Stimulated activated CD4-positive, alpha-beta T cell treated with anti-CD3 and anti-CD28 coated beads, Interleukin-12 subunit alpha, Interleukin-12 subunit beta, amount 100 ng/mL, for 4 hours (primary cell): ENCODE data around the gene CXXC4.

ENCODE experiments used
- DNase-seq: peaks from one replicate; pipeline ENCODE4 v3.0.0-alpha.2; 2020

Gene CXXC4

DNA sequence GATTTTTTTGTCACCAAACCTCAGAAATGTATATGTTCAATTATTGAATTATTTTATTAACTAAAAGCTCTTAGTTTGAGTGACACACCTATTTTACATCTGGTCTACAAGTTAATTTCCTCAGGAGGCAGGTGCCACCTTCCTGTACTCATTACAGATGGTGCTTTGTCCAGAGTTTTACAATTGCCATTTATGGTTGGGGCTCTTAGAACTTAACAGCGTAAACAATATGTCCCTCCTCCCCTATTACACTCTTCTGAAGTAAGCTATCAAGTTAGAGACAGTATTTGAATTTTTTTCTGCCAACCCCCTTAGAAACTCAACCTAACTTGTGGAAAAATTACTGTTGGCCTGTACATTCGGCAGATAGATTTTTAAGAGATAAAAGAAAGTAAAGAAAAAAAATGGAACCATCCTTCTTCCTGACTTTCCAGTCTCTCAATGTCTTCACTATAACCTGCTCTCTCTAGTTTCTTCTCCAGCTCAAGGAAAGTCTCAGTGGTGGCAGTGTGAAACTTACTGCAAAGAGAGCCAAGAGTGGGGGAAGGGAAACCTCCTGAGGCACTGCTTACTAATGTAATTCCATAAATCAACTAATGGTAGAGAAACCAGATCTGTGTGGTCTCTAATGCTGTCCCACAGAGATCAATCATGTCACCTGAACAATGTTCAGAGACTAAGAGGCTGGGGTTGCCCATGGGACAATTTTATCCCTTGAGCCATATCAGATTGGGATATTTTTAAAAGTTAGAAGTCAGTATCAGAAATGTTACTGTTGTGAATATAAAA, 7.8 kb downstream of the CXXC4 start:
- DNase-seq, result no peak

DNA sequence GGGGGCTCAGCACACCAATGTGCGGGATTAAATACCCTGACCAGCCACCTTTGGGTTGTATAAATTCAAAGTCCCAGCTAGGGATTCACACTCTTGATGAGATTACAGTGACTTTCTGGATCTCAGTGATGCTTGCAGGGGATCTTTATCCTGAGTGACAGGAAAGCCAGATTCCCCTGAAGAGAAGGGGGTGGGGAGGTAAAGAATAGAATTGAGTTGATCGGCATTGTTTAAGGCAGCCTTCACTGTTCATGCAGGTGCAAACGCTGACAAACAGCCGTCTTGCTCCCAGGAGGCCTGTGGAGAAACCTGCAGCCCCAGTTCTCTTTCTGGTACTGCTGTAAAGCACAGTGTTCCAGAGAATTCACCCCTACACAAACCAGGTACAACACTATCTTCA, 19.0 kb downstream of the CXXC4 start:
- no peak for DNase-seq

DNA sequence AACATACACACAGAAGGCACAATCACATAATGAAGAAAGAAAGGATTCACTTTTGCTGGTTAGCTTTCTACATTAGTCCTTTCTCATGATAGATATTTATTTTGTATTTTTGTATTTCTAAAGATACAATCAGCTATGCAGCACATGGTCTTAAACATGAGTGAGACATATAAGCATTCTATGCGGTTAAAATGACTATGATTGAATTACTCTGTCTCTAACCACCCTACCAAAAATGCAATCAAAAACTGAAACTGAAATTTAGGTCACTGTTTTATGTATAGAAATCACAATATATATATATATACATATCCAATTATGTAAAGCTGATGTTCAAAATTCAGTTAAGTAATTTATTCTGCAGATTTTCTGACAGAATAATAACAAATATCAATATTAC, 21.9 kb downstream of the CXXC4 start:
- DNase-seq, result no peak

DNA sequence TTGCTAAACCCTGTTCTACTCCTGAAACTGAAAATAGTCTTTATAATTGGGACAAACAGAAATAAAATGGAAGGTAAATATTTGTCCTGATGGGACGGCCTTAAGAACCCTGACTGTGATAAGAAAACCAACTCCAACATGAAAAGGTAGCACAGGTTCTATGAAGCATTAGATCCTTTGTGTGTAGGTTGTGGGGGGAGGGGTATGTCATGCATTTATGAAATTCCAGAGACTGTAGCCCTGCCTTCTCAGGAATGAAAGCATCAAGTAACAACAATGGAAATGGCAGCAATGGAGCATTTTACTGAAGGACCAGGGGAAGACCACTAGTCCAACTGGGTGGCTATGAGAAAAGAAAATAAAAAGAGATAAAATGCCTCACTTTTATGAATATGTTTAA, 23.9 kb downstream of the CXXC4 start:
- DNase-seq, result no peak

DNA sequence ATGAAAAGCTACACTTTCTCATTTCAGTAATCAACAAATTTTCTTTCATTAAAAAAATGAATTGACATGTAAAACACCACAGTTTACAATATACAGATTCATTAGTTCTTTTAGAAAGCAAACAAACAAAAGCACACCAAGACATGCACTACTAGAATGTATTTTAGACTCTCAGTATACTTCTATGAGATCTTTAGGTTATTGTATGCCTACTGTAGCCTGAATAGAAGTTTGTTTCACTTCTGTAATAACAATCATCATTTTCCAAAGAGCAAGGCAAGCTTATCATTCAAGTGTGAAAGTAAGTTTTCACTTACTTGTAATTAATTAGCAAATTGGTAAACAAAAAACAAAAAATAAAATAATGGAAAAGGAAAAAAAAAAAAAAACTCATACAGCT, 24.9 kb downstream of the CXXC4 start:
- no peak for DNase-seq

DNA sequence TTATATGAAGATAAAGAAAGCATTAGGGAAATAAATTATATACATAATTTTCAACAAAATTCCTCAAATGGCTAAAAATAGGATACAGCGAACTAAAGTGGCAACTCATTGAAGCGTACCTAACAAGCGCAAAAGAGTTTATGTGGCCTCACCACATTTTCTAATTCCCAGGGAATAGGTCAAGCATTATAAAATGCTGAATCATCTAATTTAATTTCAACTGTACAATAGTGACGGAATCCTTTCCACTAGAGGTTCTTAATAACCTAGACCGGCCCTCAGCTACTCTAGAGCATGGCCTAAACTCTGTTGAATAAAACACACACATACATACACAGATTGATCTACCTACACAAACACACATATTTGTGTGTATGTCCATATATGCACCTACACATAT, 29.1 kb downstream of the CXXC4 start:
- no peak for DNase-seq

DNA sequence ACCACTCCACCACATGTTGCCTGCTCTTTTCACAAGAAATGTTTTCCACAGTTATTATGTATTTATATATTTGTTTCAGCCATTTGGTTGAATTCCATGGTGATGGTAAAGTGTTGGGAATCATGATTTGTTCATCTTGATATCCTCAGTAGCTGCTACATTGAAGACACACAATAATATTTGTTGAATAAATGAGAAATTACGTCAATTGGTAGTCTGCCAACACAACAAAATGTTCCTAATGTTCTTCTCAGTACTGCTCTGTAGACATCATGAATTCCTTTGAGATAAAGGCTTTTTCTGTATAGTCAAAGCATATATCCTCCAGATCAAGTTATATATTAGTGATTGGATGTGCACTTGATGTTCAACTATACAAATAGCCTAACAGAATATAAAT, 29.5 kb downstream of the CXXC4 start:
- DNase-seq, result no peak

DNA sequence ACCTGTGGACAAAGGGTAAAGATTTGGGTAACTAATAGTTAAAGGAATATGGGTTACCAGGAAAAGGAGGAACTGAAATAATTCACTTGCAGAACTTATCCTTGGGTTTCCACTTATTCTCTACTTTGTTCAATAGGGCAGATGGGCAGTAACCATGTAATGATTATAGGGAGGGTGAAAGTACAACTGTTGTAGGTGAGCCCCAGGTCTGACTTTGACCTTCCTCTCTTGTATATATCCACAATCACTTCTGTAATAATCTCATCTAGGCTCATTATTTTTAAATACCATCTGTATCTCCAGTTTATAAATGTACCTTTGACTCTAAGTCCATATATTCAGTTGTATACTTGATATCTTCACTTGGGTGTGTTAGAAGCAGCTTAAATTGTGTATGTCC, 32.1 kb downstream of the CXXC4 start:
- no peak for DNase-seq

DNA sequence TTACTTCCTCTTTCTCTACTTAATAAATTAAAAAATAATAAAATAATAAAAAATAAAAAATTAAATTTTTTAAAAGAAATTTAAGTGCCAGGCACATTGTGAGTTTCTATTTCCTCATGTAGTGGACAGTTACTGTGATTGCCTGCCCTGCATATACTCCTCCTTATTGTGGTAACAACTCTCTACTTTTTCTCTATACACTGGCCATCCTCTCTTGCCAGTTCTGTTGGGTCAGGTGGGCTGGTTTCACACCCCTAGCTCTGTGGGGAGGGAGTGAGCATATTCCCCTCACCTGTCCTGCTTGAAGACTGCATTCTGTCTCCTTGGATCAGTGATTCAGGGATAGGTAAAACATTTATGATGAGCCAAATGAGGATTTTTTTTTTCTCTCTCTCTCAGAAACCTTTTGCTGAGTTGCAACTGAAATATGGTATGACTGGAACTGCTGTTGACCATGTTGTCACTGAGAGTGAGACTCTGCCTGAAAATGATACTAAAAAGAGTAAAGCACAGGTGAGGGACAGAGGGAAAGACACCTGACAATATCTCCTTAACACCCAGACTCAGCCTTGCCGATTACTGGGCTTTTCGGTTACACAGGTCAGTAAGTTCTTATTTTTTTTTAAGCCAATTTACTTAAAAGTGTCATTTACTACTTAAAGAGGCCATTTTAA, 37.2 kb downstream of the CXXC4 start:
- no peak for DNase-seq

DNA sequence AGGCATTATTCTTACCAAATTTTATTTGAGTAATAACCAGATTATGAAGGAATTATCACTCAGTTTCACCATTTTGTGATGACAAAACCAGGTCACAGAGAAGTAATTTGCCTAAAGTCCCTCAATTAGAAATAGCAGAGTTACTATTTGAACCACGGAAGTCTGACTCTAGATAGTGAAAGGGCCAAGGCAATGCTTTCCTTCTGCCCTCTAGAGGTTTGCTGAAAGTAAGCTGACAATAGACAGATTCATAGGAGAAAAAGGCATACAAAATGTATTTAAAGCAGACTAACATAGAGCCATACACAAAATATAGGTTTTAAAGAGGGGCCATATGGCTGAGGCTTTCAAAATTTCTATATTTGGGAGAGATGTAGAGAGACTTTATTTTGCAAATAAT, 43.1 kb downstream of the CXXC4 start:
- DNase-seq, result no peak

DNA sequence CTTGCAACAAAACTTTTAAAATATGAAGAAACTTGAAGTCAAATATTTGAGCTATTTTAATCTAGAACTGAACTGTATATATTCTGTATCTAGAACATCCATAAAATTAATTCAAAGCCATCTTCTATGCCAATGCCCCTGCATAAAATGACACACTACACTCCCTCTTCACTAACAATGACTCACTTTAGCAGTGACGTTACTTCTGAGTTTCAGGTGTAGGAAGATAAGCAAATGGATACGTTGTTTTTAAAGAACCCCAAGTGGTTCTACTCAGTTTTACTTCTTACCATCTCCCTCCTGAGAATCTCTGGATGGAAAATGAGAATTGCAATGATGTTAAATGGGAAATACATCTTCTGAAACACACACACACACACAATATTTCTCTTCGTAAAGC, 45.2 kb downstream of the CXXC4 start:
- DNase-seq, result no peak

DNA sequence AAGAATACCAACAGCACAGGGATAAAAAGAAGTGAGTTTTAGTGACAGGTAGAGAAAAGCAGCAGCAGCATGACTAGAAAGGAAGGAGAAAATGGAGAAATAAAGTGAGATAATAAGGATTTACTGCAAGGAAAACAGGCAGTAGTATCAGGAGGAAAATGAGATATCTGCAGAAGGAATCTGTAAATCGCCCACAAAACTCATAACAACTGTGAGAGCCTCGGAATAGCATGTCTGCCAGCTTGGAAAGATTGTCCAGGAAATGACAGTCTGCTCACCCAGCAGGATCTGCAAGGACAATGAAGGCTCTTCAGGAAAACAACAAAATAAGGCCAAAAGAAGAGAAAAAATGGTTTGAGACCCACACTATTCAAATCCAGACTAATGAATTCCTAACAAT, 47.4 kb downstream of the CXXC4 start:
- no peak for DNase-seq

DNA sequence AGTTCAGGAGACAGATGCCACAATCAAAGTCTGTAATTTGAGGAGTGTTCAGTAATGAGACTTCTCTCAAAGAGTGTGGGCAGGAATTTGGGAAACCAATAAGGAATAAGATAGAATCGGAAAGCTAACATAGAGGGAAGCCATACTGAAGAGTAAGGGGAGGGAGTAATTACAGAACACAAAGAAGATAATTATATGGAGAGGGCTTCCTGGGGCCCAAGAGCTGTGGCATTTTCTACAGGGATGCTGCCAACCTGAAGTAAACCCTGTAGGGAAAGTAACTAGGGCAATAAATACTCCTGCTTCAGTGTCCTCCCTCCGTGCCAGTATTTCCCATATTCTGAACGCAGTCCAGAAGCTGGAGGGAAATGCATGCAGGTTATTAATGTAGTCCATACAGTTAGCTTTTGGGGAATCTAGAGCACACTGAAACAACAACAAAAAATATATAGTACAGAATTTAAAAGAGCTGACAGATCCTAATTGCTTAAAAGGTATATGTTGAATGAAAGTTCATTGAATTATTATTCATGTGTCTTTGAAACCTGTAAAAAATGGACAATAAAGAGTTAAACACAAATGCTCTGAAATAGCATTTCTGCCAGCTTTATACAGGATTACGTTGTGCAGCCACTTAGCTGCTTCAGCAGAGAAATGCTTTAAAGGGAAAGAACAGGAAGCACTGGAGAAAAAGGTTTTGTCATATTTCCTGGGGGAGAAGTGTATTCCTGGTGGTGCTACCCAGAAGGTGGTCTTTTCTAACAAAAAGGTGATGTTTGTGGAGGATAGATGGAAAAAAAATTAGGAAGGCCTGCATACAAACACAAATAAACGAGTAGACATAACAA, 48.0 kb downstream of the CXXC4 start:
- no peak for DNase-seq

DNA sequence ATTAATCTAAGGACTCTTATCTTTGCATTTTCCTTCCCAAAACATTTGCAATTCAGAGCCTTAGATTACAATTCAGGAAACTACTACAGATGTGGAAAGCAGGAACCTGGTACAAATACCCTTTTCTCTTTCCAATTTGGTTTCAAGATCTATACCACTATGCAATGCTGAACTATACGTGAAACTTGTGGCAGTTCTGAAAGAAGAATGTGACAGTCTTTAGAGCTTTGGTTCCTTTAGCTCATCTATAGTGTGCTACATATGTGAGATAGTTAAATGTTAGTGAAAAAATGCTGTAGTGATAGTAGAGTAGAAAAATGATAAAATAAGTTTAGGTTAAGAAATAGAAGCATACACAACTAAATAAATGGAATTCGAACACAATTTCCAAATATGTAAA, 50.0 kb downstream of the CXXC4 start:
- no peak for DNase-seq

DNA sequence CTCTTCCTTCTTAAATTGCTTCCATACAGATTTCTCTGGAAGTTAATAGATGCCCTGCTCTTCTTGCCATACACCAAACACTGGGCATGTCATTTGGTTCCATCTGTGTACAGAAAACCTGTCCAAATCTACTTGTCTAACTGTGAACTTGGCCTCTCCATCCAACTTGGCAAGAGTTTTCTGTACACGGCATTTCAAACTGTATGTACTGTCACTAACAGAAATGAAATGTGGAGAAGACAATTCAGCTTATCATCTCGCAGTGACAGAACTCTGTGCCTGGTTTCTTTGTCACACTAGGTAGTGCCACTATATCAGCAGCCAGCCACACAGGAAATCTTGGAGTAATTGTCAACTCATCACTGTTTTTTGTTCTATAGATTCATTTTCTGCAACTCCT, 58.2 kb downstream of the CXXC4 start:
- DNase-seq, result no peak

DNA sequence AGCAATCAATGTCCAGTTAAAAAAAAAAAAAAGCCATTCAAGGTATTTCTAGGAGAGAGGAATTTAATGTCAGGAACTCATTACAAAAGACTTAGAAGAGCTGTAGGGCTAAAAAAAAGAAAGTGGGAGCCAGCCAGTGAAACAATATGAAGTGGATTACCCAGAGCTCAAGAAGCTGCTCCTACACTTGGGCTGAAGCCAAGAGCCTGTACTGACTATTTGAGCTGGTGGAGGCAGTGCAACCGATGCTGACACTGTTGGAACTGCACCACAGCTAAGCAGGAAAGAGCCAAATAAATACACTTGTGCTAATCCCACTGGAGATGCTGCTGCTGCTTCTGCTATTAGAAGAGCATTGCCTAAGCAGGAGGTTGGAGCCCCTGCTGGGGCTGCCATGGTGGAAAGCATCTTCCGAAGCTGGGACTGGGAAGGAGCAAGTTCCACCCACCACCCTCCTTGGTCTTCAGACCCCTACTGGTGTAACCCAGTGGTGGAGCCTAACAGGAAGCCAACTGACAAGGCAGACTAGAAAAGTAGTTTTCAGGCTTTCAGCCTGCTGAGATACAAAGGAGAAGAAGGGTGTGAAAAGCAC, 65.4 kb downstream of the CXXC4 start:
- no peak for DNase-seq

DNA sequence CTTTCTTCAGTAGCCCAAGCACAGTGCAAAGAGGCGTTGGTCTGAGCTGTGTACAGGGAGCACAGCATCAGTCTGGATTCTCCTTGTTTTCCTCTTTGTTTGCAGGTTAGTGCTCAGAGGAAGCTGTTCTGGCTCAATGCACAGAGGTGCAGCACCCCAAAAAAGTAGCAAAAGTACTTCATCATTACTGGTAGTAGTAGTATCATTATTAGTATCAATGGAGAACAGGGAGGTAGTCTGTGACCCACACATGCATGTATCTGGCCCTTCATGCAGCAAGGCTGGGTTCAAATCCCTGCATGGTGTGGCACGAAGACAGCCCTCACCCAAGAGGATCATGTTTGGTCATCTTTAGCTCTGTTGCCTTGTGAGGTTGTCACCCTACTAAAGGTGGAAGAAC, 68.7 kb downstream of the CXXC4 start:
- no peak for DNase-seq

DNA sequence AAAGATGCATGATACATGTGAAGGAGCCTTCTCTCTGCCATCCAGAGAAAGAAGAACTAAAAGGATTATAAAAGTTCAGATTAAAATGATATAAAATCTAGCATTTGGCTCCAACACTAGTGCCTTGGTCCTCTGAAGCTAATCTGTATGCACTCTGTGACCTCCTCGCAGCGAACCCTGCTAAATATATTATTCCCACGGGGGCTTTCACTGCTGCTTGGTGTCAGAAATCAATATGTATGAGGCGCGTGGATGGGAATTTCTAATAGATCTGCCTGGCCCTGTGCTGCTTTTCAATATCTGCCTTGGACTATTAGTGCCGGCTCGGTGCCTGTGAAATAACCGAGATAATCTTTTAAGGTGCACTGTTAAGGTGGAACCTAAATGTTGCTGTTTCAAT, 69.7 kb downstream of the CXXC4 start:
- no peak for DNase-seq

DNA sequence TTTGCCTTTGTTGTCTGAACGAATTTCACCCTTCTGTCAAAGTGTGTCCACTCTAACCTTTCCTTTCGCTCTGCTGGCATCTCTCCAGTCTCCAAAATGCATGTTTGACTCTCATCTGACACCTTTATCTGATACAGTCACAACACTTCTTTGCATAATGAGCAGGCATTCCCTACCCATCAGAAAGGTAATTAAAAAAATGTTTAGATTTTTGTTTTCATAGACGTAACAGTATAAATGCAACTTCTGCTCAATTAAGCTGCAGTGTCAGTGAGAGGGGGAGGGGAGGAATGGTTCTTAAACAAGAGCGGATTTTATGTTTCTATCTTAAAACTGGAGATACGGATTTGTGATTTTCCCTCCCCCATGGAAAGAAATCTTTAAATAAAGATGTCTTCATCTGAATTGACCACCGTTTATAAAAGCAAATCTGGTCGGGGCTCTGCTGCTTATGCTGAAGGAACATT, 70.2 kb downstream of the CXXC4 start:
- no peak for DNase-seq

DNA sequence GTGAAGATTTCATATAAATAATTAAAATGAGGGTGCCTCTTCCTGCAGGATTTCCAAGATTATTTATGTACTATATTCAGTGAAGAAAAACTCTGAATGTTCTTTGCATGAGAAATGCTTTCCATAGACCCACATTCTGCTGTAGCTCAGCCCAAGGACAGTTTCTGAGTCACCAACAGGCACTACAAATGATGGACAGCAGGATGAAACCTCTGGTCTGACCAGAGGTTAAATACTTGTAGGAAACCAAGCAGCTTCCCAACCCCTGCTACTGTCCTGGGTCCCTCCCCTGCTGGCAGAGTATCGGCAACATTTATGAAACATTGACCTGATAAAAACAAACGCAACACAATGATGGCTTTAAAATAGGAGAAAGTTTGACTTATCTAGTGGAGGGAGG, 73.1 kb downstream of the CXXC4 start:
- no peak for DNase-seq

DNA sequence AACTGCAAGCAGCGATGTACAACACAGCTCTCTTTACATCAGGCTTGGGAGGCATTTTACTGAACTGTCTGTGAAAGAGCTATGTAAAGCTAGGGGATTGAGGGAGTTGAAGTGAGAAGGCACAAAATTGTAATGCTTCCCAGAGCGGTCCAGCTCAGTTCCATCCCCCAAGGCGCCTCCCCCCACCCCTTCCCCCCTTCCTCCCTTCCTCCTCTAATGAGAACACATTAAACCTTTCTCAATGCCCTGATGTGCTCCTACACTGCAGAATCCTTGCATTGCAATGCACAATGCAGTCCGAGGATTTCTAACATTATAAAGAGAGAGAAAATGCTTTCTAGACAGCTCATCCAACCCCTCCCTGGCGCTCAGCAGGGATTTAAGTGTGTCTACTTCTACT, 73.9 kb downstream of the CXXC4 start:
- no peak for DNase-seq
